ENCODE measurements around the gene POLQ.

Gene POLQ

GRCh38 chr3:121504618-121505017, 41.2 kb downstream of the POLQ start:
- H3K27me3 ChIP-seq (ENCODE audit: control insufficient read depth, insufficient read depth, low read length) = no peaks in the 10 kb centered on the region
- no peak overlapping the region for H3K27ac ChIP-seq
- no peaks in the 10 kb centered on the region for H3K36me3 ChIP-seq (ENCODE audit: control insufficient read depth, insufficient read depth, low read length)
- H2AFZ ChIP-seq = no peak overlapping the region
- no peaks in the 10 kb centered on the region for H3K9me3 ChIP-seq (ENCODE audit: control insufficient read depth, low read length)
- no peak for TF ChIP-seq CTCF (IDR thresholded peaks at IDR 0.05)
- H3K4me3 ChIP-seq (ENCODE audit: low read depth, low read length) = no peak overlapping the region
- H3K79me2 ChIP-seq = no peaks in the 10 kb centered on the region
- no peaks in the 10 kb centered on the region for H3K4me1 ChIP-seq
- H3K4me2 ChIP-seq (ENCODE audit: low read length) = no peak overlapping the region
- no peak overlapping the region for H3K9ac ChIP-seq

- H3K9ac ChIP-seq = no peak overlapping the region
- H3K4me3 ChIP-seq (ENCODE audit: low read depth, low read length) = no peak overlapping the region
- TF ChIP-seq CTCF (IDR thresholded peaks at IDR 0.05) = no peak
- H3K4me1 ChIP-seq = no peaks in the 10 kb centered on the region
- no peak overlapping the region for H3K4me2 ChIP-seq (ENCODE audit: low read length)
- H3K36me3 ChIP-seq (ENCODE audit: control insufficient read depth, insufficient read depth, low read length) = no peaks in the 10 kb centered on the region
- H3K27me3 ChIP-seq (ENCODE audit: control insufficient read depth, insufficient read depth, low read length) = no peaks in the 10 kb centered on the region
- H2AFZ ChIP-seq = peak overlapping the region; percentile 3
- no peaks in the 10 kb centered on the region for H3K79me2 ChIP-seq
- H3K9me3 ChIP-seq (ENCODE audit: control insufficient read depth, low read length) = no peaks in the 10 kb centered on the region
- H3K27ac ChIP-seq = no peak overlapping the region
Measured at GRCh38 chr3:121496786-121497185, 49.0 kb downstream of the POLQ start.

GRCh38 chr3:121493431-121493830, 52.4 kb downstream of the POLQ start:
- Histone ChIP-seq H3K27me3 (ENCODE audit: control insufficient read depth, insufficient read depth, low read length) (no peaks in the 10 kb centered on the region), H3K9ac (no peak overlapping the region), H3K27ac (no peak overlapping the region), H3K4me3 (ENCODE audit: low read depth, low read length) (no peak overlapping the region), H3K79me2 (no peaks in the 10 kb centered on the region), H2AFZ (no peak overlapping the region), H3K9me3 (ENCODE audit: control insufficient read depth, low read length) (no peaks in the 10 kb centered on the region), H3K36me3 (ENCODE audit: control insufficient read depth, insufficient read depth, low read length) (no peaks in the 10 kb centered on the region), H3K4me2 (ENCODE audit: low read length) (no peak overlapping the region), H3K4me1 (no peaks in the 10 kb centered on the region)
- TF ChIP-seq CTCF (IDR thresholded peaks at IDR 0.05) = no peak

- Histone ChIP-seq H3K36me3 (ENCODE audit: control insufficient read depth, insufficient read depth, low read length) (no peaks in the 10 kb centered on the region), H2AFZ (no peak overlapping the region), H3K79me2 (no peaks in the 10 kb centered on the region), H3K4me1 (no peaks in the 10 kb centered on the region), H3K9ac (no peak overlapping the region), H3K27me3 (ENCODE audit: control insufficient read depth, insufficient read depth, low read length) (no peaks in the 10 kb centered on the region), H3K4me2 (ENCODE audit: low read length) (no peak overlapping the region), H3K4me3 (ENCODE audit: low read depth, low read length) (no peak overlapping the region), H3K27ac (no peak overlapping the region), H3K9me3 (ENCODE audit: control insufficient read depth, low read length) (no peaks in the 10 kb centered on the region)
- TF ChIP-seq CTCF (IDR thresholded peaks at IDR 0.05) = no peak
Measured at GRCh38 chr3:121491683-121492320, 54.0 kb downstream of the POLQ start.

- H3K4me2 ChIP-seq (ENCODE audit: low read length) = no peak overlapping the region
- no peaks in the 10 kb centered on the region for H3K9me3 ChIP-seq (ENCODE audit: control insufficient read depth, low read length)
- H3K27ac ChIP-seq = no peak overlapping the region
- no peaks in the 10 kb centered on the region for H3K27me3 ChIP-seq (ENCODE audit: control insufficient read depth, insufficient read depth, low read length)
- no peaks in the 10 kb centered on the region for H3K36me3 ChIP-seq (ENCODE audit: control insufficient read depth, insufficient read depth, low read length)
- H3K9ac ChIP-seq = no peak overlapping the region
- no peak for TF ChIP-seq CTCF (IDR thresholded peaks at IDR 0.05)
- H2AFZ ChIP-seq = no peak overlapping the region
- no peaks in the 10 kb centered on the region for H3K79me2 ChIP-seq
- no peak overlapping the region for H3K4me3 ChIP-seq (ENCODE audit: low read depth, low read length)
- no peaks in the 10 kb centered on the region for H3K4me1 ChIP-seq
Measured at GRCh38 chr3:121490161-121490560, 55.6 kb downstream of the POLQ start.
